Neuronal stem cell (in vitro differentiated cells): Measurements from ENCODE around the gene TCN2.

ENCODE experiments used
- DNase-seq: peaks from one replicate; pipeline ENCODE4 v3.0.0-alpha.2; 2013; ENCODE audit warnings: low spot score
- H2AFZ ChIP-seq: one replicate; pipeline ENCODE4 v1.6.1; 2013; ENCODE audit warnings: mild to moderate bottlenecking, low read length, inconsistent platforms
- H2AK5ac ChIP-seq: 2 replicates; pipeline ENCODE4 v1.6.1; 2013; ENCODE audit warnings: low read depth, mild to moderate bottlenecking, inconsistent platforms, low read length, moderate library complexity, mixed read lengths
- H2BK120ac ChIP-seq: 2 replicates; pipeline ENCODE4 v1.6.1; 2013; ENCODE audit warnings: low read depth, mild to moderate bottlenecking, inconsistent platforms, low read length, moderate library complexity, mixed read lengths
- H2BK12ac ChIP-seq: one replicate; pipeline ENCODE4 v1.6.1; 2013; ENCODE audit warnings: low read length, inconsistent platforms
- H2BK15ac ChIP-seq: 2 replicates; pipeline ENCODE4 v1.6.1; 2013; ENCODE audit warnings: mild to moderate bottlenecking, low read length, inconsistent platforms, mixed read lengths
- H2BK5ac ChIP-seq: one replicate; pipeline ENCODE4 v1.6.1; 2013; ENCODE audit warnings: inconsistent platforms, mild to moderate bottlenecking, low read length, moderate library complexity
- H3K14ac ChIP-seq: one replicate; pipeline ENCODE4 v1.6.1; 2013; ENCODE audit warnings: low read length, inconsistent platforms
- H3K18ac ChIP-seq: 2 replicates; pipeline ENCODE4 v1.6.1; 2013; ENCODE audit warnings: low read length, inconsistent platforms
- H3K23ac ChIP-seq: 2 replicates; pipeline ENCODE4 v1.6.1; 2013; ENCODE audit warnings: low read depth, mild to moderate bottlenecking, mixed read lengths, low read length, inconsistent platforms; ENCODE audit not compliant: poor library complexity
- H3K27ac ChIP-seq: replicated peaks from 3 replicates; pipeline ENCODE4 v1.5.1; 2013; ENCODE audit warnings: low read length, inconsistent platforms
- H3K27me3 ChIP-seq, 3 experiments: 2 replicates each; pipeline ENCODE4 v1.6.1; 2013; ENCODE audit warnings: low read length in 3 of 3, mild to moderate bottlenecking in 2 of 3, inconsistent platforms in 1 of 3, low read depth in 1 of 3, mixed read lengths in 1 of 3, moderate library complexity in 1 of 3; ENCODE audit not compliant: control insufficient read depth in 3 of 3, insufficient read depth in 3 of 3
- H3K36me3 ChIP-seq, 2 donors: replicated peaks in 1 of 2; 2 replicates each; pipeline ENCODE4 v1.6.1; 2013; ENCODE audit warnings: low read length in 2 of 2; ENCODE audit not compliant: control insufficient read depth in 2 of 2, insufficient read depth in 2 of 2
- H3K4ac ChIP-seq: 2 replicates; pipeline ENCODE4 v1.6.1; 2013; ENCODE audit warnings: inconsistent platforms, mild to moderate bottlenecking, low read length, moderate library complexity
- H3K4me1 ChIP-seq, 2 donors: 1 replicate in 1 of 2; 2 replicates in 1 of 2; pipeline ENCODE4 v1.6.1; 2013; ENCODE audit warnings: low read length in 2 of 2, low read depth in 1 of 2; ENCODE audit not compliant: control insufficient read depth in 2 of 2, insufficient read depth in 1 of 2
- H3K4me2 ChIP-seq: one replicate; pipeline ENCODE4 v1.6.1; 2013; ENCODE audit warnings: mild to moderate bottlenecking, low read length, inconsistent platforms; ENCODE audit not compliant: insufficient read depth, poor library complexity, severe bottlenecking
- H3K4me3 ChIP-seq, 2 donors: 2 replicates each; pipeline ENCODE4 v1.5.1; 2013; ENCODE audit warnings: low read length in 2 of 2, mild to moderate bottlenecking in 2 of 2, inconsistent platforms in 1 of 2, moderate library complexity in 1 of 2
- H3K79me1 ChIP-seq: one replicate; pipeline ENCODE4 v1.6.1; 2013; ENCODE audit warnings: low read depth, mild to moderate bottlenecking, inconsistent platforms, low read length, moderate library complexity
- H3K9ac ChIP-seq: one replicate; pipeline ENCODE4 v1.6.1; 2013; ENCODE audit warnings: mild to moderate bottlenecking, low read depth, low read length, inconsistent platforms; ENCODE audit not compliant: poor library complexity
- H3K9me3 ChIP-seq, 2 donors: replicated peaks in 1 of 2; 2 replicates each; pipeline versions ENCODE3 to v1.6.1; 2013; ENCODE audit warnings: low read length in 2 of 2, mild to moderate bottlenecking in 2 of 2, inconsistent platforms in 1 of 2, low read depth in 1 of 2, mixed read lengths in 1 of 2, moderate library complexity in 1 of 2; ENCODE audit not compliant: control insufficient read depth in 2 of 2, insufficient read depth in 1 of 2
- H4K8ac ChIP-seq: one replicate; pipeline ENCODE4 v1.6.1; 2013; ENCODE audit warnings: low read depth, mild to moderate bottlenecking, inconsistent platforms, low read length, moderate library complexity
- H4K91ac ChIP-seq: one replicate; pipeline ENCODE4 v1.6.1; 2013; ENCODE audit warnings: low read length, low read depth, mild to moderate bottlenecking, inconsistent platforms; ENCODE audit not compliant: poor library complexity
- WGBS, 2 donors: extraction: QIAGEN DNeasy Blood & Tissue Kit; methylation state at CpG; one replicate each; pipeline ENCODE4 v1.1.7; 2013; ENCODE audit warnings: missing lambda C conversion rate in 2 of 2, mixed read lengths in 1 of 2; ENCODE audit not compliant: insufficient read length in 2 of 2, insufficient replicate concordance in 1 of 2; ENCODE audit errors: extremely low coverage in 2 of 2; 5-methylcytosine and 5-hydroxymethylcytosine counted together

The TCN2 gene

GRCh38 chr22:30609260-30610185 is 2.5 kb downstream of the TCN2 start:
- H3K18ac ChIP-seq = peak overlapping the region; percentile 62
- peaks cover 28 to 48% of the 10 kb centered on the region in 2 donors for H3K36me3 ChIP-seq
- H2BK12ac ChIP-seq = no peak overlapping the region
- H3K4me2 ChIP-seq = no peak overlapping the region
- H3K27ac ChIP-seq = peak overlapping the region; percentile 41
- no peak overlapping the region for H3K9ac ChIP-seq
- no peak overlapping the region for H2BK5ac ChIP-seq
- H3K4ac ChIP-seq = no peak overlapping the region
- H2AFZ ChIP-seq = no peak overlapping the region
- H3K4me3 ChIP-seq = no peak overlapping the region
- WGBS, 2 donors = no CpG with 5 or more reads among the region's 17 CpGs
- no peaks in the 10 kb centered on the region for H3K9me3 ChIP-seq
- DNase-seq = no peak
- no peak overlapping the region for H4K8ac ChIP-seq
- H3K27me3 ChIP-seq = no peaks in the 10 kb centered on the region
- H3K4me1 ChIP-seq = peaks cover 18 to 30% of the 10 kb centered on the region in 2 donors
- no peak overlapping the region for H4K91ac ChIP-seq
- H3K23ac ChIP-seq = no peak overlapping the region
- H2AK5ac ChIP-seq = peak overlapping the region; percentile 59
- no peak overlapping the region for H2BK15ac ChIP-seq
- peaks cover 1% of the 10 kb centered on the region for H3K79me1 ChIP-seq
- H3K14ac ChIP-seq = no peak overlapping the region
- H2BK120ac ChIP-seq = no peak overlapping the region

DNA sequence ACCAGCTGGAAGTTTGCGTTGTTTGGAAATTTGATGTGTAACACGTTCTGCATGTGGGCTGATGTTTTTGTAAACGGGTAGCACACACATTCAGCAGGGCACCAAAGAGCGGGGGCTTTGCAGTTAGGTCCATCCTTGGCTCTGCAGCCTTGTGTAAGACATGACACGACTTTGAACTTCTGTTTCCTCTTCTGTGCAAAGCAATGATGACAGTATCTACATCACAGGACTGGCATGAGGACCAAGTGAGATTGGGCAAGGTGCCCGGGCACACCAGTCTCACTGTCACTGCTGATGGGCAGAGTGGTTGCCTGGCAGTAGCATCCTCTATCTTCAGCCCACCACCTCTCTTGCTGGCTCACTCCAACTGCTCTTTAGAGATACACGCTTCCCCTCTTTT is 3.3 kb downstream of the TCN2 start:
- Histone ChIP-seq H2BK12ac (peak overlapping the region; percentile 46), H4K91ac (no peak overlapping the region), H3K36me3 (peaks cover 33 to 55% of the 10 kb centered on the region in 2 donors), H3K4ac (no peak overlapping the region), H3K4me3 (no peak overlapping the region), H3K27ac (no peak overlapping the region), H3K9me3 (no peaks in the 10 kb centered on the region), H2AK5ac (peak overlapping the region; percentile 59), H2AFZ (no peak overlapping the region), H2BK120ac (no peak overlapping the region), H2BK15ac (no peak overlapping the region), H3K4me2 (no peak overlapping the region), H3K4me1 (peaks cover 18 to 29% of the 10 kb centered on the region in 2 donors), H3K9ac (no peak overlapping the region), H3K18ac (no peak overlapping the region), H3K79me1 (peaks cover 1% of the 10 kb centered on the region), H3K27me3 (no peaks in the 10 kb centered on the region), H4K8ac (no peak overlapping the region), H3K14ac (no peak overlapping the region), H2BK5ac (no peak overlapping the region), H3K23ac (no peak overlapping the region)
- DNase-seq = no peak
- no CpG with 5 or more reads among the region's 7 CpGs for WGBS, 2 donors

- H4K8ac ChIP-seq = no peak overlapping the region
- H2BK12ac ChIP-seq = no peak overlapping the region
- H3K14ac ChIP-seq = no peak overlapping the region
- DNase-seq = no peak
- H2BK120ac ChIP-seq = no peak overlapping the region
- H3K4ac ChIP-seq = no peak overlapping the region
- H3K79me1 ChIP-seq = peaks cover 1% of the 10 kb centered on the region
- H3K4me3 ChIP-seq = no peak overlapping the region
- H2AK5ac ChIP-seq = no peak overlapping the region
- WGBS, 2 donors = no CpG with 5 or more reads among the region's 3 CpGs
- no peak overlapping the region for H3K4me2 ChIP-seq
- H3K9me3 ChIP-seq = no peaks in the 10 kb centered on the region
- no peak overlapping the region for H2BK15ac ChIP-seq
- H3K23ac ChIP-seq = no peak overlapping the region
- H3K27ac ChIP-seq = no peak overlapping the region
- peaks cover 18 to 26% of the 10 kb centered on the region in 2 donors for H3K4me1 ChIP-seq
- no peak overlapping the region for H2BK5ac ChIP-seq
- H2AFZ ChIP-seq = no peak overlapping the region
- H3K18ac ChIP-seq = no peak overlapping the region
- peaks cover 40 to 64% of the 10 kb centered on the region in 2 donors for H3K36me3 ChIP-seq
- H4K91ac ChIP-seq = no peak overlapping the region
- H3K27me3 ChIP-seq = no peaks in the 10 kb centered on the region
- H3K9ac ChIP-seq = no peak overlapping the region
Measured at GRCh38 chr22:30611197-30611596, 4.2 kb downstream of the TCN2 start.

GRCh38 chr22:30612789-30613188 is 5.8 kb downstream of the TCN2 start:
- DNase-seq = no peak
- Histone ChIP-seq H3K9me3 (no peaks in the 10 kb centered on the region), H2AK5ac (no peak overlapping the region), H4K91ac (no peak overlapping the region), H2AFZ (no peak overlapping the region), H3K4ac (no peak overlapping the region), H3K9ac (no peak overlapping the region), H4K8ac (no peak overlapping the region), H2BK5ac (peak overlapping the region; percentile 42), H3K27ac (no peak overlapping the region), H3K18ac (peak overlapping the region; percentile 35), H3K79me1 (peaks cover 1% of the 10 kb centered on the region), H2BK120ac (no peak overlapping the region), H3K4me2 (no peak overlapping the region), H2BK15ac (no peak overlapping the region), H3K23ac (no peak overlapping the region), H2BK12ac (no peak overlapping the region), H3K36me3 (peaks cover 51 to 80% of the 10 kb centered on the region in 2 donors), H3K4me3 (no peak overlapping the region), H3K14ac (no peak overlapping the region), H3K4me1 (peaks cover 13 to 22% of the 10 kb centered on the region in 2 donors), H3K27me3 (no peaks in the 10 kb centered on the region)
- no CpG with 5 or more reads among the region's 8 CpGs for WGBS, 2 donors
